SW 1271 (cell line): ENCODE measurements around the gene MLYCD.
"Not testable (repeated sequence)": the region's sequence is repeated elsewhere in the genome, so short reads cannot be mapped to it uniquely, and the experiment has no call there.

Experiments used
- DNase-seq, 2 experiments: peaks; one replicate each; lab custom pipeline; 2025; lab: John Stamatoyannopoulos, UW

MLYCD gene

GRCh38 chr16:83940630-83941378, 41.9 kb downstream of the MLYCD start:
- DNase-seq, result no peak

DNA sequence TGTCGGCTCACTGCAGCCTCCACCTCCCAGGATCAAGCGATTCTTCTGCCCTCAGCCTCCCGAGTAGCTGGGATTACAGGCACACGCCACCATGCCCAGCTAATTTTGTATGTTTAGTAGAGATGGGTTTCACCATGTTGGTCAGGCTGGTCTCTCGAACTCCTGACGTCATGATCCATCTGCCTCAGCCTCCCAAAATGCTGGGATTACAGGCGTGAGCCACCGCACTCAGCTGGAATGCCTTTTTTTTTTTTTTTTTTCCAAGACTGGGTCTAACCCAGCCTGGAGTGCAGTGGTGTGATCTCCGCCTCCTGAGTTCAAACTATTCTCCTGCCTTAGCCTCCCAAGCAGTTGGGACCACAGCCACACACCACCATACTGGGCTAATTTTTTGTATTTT, 42.6 kb downstream of the MLYCD start:
- not testable (repeated sequence) for DNase-seq

DNA sequence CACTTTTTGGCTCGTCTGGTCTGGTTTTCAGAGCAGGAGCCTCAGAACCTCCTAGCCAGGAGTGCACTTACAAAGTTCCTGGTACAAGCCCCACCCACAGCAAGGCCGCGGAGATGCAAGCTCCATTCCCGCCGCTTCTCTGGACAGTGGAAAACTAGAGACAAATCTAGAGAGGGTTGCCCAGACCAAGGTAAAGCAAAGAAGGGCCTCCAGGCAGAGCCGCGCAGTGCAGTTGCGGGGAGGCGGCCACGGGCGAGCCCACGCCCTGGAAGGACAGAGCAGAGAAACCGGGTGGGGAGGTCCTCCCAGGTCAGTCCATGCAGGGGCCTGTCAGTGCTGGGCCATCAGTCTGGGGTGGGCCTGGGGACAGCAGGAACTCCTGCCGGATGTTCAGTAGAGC, 43.2 kb downstream of the MLYCD start:
- no peak for DNase-seq

- DNase-seq, result no peak
Measured at GRCh38 chr16:83942815-83943515, 44.0 kb downstream of the MLYCD start.

- no peak for DNase-seq
Measured at GRCh38 chr16:83943516-83944050, 44.7 kb downstream of the MLYCD start.

DNA sequence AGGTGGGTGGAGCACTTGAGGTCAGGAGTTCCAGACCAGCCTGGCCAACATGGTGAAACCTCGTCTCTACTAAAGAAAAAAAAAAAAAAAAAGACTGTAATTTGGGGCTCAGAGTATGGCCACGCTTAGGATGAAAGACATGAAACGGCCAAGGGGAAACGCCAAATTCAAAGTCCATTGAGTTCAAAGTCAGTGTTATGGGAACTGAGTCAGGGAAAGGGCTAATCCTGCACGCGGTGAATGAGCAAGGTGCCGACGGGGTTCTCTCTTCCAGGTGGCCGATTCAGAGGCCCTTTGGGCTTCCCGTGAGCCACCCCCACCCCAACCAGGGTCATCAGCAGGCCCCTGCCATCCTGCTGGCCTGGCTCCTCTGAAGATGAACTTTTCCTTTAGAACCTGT, 46.7 kb downstream of the MLYCD start:
- DNase-seq, result no peak

DNA sequence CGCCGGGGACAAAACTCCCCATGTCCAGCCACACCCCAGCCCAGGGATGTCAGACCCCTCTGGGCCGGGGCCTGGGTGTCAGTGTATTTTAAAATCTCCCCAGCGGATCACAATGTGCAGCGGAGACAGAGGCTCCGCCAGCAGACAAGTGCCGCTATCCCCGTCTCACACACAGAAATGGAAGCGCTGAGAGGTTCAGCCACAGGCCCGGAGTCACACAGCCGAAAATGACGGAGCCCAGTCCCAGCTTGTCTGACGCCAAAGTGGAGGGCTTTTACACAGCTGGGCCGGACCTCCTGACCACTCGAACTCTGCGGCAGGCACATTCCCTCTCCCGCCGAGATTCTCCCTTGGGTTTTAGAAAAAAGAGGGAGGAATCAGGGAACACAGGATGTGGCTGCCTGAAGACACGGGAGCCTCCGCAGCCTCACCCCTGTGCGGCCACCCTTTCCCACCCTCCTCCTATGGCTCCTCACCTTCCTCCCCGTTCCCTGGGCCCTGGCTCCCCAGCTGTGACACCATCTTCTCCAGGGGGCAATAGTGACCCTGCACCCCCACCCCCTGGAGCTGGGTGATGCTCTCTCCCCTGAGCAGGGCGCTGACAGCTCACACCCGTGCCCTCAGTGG, 47.4 kb downstream of the MLYCD start:
- no peak for DNase-seq

DNA sequence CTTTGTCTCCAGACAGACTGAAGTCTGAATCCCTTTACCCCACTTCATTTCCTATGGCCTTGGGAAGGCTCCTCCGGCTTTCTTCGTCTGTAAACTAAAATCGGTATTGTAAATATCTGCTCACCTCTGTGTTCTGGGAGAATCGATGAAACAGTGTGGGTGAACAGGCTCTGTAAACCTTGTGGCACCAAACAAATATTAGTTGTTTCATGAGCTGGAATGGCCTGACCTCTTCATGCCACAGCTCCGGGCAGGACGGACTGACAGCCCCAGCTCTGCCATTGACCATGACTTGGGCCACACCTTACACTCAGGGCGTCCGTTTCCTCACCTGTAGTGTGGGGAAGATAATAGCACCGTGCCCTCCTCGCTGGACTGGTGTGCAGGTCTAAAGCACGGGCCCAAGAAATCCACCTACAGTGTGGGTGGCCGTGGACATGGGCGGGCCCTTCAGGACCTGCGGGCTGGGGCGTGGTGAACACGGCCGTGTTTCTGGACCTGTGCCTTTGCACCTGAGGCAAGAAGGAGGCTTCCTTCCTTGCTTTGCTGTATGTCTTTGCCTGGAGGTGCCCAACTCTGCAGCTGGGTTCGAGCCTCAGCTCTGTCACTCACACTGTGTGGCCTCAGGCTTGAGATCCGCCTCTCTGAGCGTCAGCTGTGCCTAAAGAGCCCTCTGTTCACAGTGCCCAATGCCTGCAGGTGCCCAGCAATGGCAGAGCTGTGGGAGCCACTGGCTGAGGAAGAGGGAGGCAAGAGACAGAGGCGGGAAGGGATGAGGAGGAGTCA, 48.1 kb downstream of the MLYCD start:
- DNase-seq, result no peak

DNA sequence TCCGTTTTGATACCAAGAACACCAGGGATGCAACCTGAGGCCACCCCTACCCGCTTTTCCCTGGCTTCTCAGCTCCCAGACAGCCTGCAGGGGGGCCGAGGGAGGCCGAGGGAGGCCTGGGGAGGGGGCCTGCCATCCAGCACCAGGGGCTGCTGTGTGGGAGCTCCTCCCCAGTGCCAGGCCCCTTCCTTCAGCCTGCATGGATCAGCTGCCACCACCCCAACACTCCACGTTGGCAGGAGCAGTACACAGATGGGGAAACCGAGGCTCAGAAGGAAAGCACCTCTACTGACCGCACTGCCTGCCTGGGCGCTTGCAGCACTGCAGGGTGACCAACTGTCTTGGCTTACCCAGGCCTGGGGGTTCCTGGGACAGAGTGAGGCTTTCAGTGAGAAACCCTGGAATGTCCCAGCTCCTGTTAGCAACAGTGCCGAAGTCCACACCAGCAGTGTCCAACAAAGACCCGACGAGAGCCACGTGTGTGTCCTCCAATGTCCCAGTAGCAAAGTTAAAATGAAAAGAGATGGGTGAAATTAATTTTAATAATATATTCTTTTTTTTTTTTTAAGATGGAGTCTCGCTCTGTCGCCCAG, 48.8 kb downstream of the MLYCD start:
- DNase-seq, result no peak

DNA sequence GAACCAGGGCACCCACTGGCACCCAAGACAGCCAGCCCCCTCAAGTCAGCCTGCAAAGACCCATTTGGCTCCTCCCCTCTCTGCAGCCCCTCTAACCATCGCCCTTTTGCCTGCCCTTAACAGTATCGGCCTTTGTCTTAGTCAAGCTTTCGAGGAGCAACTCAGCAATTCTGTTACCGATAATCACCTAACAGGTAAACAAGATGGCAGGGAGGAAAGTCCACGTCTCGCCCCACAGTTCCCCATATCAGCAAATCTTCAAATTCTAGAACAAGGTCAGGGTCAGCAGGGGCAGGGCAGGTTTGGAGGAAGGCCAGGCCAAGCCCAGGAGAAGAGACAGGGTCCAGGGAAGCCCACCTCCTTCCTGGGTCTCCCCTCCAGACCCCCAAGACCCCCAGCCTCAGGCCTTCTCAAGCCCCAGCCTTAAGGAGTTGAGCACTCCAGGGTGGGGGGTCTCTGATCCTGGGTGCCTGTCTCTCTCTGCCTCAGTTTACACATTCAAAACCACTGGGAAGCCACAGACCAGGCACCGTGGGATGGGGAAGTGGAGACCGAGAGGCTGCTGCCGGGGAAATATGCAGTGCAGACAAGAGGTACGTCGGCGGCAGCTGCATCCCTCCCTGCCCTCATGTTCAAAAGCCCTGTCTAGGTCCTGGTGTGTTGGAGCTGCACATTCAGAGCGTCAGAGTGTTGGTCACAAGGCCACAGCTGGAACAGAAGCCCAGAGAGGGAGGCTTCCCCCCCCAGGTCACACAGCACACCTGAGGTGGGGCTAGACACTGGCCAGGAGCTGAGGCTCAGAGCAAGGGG, 50.2 kb downstream of the MLYCD start:
- DNase-seq, result no peak

DNA sequence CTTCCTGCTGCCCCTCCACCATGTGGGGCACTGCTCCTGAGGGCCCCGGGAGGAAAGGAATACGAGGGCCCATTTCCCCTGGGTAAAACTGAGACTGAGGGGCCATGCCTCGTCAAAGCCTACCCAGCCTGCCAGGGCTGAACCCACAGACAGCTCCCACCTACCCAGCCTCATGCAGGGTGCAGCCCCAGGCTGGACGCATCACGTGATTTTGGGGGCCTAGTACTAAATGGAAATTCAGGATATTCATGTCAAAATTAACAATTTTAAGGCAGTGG, 50.7 kb downstream of the MLYCD start:
- DNase-seq, result no peak

- not testable (repeated sequence) for DNase-seq
Measured at GRCh38 chr16:83950862-83951399, 52.0 kb downstream of the MLYCD start.

GRCh38 chr16:83951544-83951943, 52.6 kb downstream of the MLYCD start:
- no peak for DNase-seq

- DNase-seq, result no peak
Measured at GRCh38 chr16:83952587-83952939, 53.6 kb downstream of the MLYCD start.

DNA sequence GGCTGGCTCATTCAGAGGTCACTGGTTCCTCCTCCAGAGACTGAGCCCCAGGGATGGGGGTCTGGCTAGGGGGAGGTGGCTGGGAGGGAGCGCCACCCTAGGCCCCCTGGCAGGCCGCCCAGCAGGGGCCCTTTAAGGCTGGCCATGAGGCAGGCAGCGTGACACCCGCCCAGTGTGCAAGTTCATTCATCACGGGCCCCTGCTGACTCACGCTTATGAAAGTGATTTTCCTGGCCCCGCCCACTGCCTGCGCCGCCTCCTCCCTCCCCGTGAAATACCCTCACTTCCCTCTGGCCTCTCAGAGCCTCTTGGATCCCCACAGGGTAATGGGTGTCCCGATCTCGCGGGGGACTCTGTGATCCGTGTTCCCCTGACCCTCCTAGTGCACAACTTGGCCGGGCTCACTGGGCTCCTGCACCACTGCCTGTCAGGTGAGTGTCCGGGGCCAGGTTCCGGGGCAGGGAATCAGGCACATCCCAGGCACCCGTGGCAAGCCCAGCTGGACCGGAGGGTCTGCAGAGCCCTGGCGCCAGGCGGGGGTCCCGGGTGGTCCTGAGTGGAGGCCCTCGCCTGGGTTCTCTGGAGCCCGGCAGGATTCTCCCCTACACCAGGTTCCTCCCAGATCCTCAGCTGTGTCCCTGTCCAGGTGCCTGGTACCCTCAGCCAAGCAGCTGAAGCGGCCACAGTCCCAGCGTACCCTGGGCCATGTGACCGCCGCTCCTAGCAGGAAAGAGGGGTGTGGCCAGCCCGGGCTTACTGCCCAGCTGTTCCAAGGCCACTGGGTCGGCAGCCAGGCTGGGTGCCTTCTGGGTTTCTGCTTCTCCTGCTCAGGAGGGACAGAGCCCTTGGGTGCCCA, 54.3 kb downstream of the MLYCD start, which contains the start of gene OSGIN1:
Gene OSGIN1 (plus strand): TSS at position 301 of the 856 bp plus-strand sequence. CDS start 4,432 bp downstream, outside the sequence.
- DNase-seq, result peak; percentile 75 to 86

- peak in 1 of 2 experiments; percentile 71 for DNase-seq
Measured at GRCh38 chr16:83953796-83954576, 55.1 kb downstream of the MLYCD start.

GRCh38 chr16:83954577-83955016, 55.7 kb downstream of the MLYCD start:
- DNase-seq, result peak; percentile 47 to 64

GRCh38 chr16:83955218-83956130, 56.6 kb downstream of the MLYCD start:
- no peak for DNase-seq
